ENCODE measurements around the gene SLC29A2. TPM values are rescaled to one million over a fixed set of nuclear protein-coding genes. Genes with fewer than 3 reads are reported as not detected.

Gene SLC29A2, protein sequence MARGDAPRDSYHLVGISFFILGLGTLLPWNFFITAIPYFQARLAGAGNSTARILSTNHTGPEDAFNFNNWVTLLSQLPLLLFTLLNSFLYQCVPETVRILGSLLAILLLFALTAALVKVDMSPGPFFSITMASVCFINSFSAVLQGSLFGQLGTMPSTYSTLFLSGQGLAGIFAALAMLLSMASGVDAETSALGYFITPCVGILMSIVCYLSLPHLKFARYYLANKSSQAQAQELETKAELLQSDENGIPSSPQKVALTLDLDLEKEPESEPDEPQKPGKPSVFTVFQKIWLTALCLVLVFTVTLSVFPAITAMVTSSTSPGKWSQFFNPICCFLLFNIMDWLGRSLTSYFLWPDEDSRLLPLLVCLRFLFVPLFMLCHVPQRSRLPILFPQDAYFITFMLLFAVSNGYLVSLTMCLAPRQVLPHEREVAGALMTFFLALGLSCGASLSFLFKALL
- polyA plus RNA-seq (2014; cell fraction: cytosol; rRNA removed): 14.6 and 20.2 TPM in 2 replicates
- polyA plus RNA-seq (2014; cell fraction: nucleus; rRNA removed): 46.1 and 62.7 TPM in 2 replicates

DNA sequence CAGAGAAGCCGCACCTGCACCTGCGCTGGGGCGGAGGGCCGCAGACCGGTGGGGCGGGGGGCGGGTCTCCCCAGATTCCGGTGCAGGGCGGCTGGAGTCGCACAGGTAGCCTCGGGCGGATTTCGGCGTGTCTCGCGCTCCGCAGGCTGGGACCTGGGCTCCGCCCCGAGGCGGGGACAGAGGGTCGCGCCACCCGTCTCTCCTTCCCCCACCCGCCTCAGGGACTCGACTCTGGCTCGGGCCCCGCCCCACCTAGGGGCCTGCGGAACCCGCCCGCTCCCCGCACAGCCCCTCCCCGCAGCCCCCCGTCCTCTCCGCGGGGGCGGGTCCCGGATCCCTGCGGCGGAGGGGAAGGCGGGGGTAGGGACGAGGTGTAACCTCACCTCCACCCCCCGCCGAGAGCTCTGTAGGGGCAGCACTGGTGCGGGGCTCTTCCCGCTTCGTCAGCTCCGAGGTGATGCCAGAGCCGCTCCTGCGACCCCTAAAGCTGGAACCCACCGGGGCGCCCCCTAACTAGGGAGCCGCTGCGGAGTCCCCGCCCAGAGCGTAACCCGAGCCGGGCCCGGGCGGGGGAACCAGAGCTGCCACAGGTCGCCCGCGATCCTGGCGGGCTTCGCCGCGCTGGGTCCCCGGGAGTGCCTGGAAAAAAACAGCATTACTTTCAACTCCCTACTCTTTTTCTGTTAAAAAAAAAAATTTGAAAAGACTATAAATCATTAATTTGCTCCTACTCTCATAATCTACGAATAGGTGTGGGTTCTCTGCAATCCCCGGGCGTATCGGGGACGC, at the start of gene SLC29A2:
SLC29A2 (minus strand) TSS at position 134 of the 789 bp plus-strand sequence. CDS start 169 bp downstream, outside the sequence.
- DNase-seq (ENCODE audit: low spot score): peak; percentile 87

DNA sequence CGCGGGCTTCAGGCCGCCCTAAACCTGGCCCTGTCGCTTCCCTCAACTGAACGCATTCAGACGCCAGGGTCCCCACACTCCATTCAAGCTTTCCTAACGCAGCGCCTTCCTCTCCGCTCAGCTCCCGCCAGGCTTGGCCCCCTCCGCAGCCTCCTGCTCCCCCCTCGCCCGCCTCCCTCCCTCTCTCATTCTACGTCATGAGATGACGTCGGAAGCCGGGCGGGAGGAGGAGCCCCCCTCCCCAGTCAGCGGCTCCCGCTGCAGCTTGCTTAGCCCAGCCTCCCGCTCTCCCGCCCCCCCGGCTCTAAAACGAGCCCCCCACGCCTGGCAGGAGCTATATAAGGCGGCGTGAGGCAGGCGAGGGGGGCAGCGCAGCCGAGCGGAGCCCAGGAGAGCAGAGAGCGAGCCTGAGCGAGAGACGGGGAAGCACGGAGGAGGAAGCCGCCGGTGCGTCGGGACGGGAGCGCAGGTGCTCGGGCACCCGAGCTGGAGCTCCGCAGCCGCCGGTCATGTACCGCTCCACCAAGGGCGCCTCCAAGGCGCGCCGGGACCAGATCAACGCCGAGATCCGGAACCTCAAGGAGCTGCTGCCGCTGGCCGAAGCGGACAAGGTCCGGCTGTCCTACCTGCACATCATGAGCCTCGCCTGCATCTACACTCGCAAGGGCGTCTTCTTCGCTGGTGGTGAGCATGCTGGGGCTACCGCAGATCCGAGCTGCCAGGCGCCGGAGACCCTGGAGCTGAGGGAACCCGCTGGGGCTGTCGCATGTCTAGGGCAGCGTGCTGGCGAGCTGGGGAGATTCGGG, 49.3 kb upstream of the SLC29A2 start, which contains the start of gene NPAS4:
NPAS4 (plus strand) TSS at position 365 of the 806 bp plus-strand sequence; CDS start at position 510, 145 bp downstream.
- peak; percentile 57 for DNase-seq (ENCODE audit: low spot score)

DNA sequence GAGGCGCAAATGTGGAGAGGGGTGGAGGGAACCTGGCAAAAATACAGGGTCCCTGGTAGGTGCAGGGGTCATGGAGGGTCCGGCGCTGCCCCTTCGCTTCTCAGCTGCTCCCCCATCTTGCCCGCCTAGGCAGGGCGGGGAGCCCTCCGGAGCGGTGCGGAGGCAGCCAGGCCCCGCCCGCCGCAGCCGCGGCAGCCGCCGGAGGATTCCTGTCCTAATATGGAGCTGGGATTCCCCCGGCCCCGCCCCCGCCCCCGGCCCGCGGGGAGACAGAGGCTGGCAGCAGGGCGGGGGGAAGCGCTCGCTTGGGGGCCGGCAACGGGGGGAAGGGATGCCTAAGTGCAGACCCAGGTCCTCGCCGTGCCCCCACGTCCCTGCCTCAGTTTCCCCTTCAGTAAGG, 48.3 kb upstream of the SLC29A2 start:
- DNase-seq (ENCODE audit: low spot score): peak; percentile 57

DNA sequence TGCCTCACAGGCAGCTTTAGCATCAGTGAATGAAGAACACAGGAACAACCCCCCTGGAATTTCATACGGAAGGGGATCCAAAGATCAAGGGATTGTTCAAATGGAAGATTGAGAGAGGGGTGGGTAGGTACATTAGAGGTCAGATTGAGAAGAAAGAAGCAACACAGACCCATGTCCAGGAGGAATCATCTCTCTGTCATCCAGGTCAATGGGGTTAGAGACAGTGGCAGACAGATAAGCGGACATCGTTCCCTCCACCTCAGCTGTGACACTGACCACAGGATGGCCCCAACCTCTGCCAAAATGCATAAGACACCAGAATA, 47.4 kb upstream of the SLC29A2 start:
- DNase-seq (ENCODE audit: low spot score): no peak

DNA sequence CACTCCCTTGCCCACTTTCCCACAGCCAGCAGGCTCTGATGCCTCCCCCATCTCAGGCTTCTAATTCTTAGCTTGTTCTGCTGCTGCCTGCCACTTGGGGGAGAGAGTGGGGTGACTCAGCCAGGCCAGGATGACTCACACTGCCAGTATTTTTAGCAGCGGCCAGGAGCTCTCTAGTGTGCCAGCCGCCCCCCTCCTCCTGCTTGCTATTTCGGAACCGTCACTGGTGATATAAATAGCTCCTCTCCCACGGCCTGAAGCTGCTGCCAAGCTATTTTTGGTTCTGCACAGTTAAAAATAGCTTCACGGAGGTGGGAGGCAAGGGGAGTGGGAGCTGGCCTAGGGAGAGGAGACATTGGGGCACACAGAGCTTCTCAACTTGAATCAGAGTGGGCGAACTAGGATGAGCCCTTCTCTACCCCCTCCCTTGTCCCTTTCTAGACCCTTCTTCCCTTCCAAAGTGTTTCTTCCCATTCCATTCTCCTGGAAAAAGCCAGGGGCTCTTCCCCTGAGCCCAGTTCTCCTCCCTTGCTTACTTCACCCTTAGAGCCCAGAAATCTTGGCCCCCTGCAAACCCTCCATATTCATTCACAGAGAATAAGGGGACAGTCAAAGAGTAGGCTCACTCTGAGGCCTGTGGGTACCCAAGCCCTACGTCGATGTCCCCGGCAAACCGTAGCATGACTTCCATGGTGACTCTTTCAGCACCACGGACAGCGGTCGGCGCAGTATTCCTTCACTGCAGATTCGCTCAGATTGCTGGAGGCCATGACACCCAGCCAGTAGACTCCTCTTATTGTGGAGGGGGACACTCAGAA, 46.8 kb upstream of the SLC29A2 start:
- DNase-seq (ENCODE audit: low spot score): peak; percentile 48

DNA sequence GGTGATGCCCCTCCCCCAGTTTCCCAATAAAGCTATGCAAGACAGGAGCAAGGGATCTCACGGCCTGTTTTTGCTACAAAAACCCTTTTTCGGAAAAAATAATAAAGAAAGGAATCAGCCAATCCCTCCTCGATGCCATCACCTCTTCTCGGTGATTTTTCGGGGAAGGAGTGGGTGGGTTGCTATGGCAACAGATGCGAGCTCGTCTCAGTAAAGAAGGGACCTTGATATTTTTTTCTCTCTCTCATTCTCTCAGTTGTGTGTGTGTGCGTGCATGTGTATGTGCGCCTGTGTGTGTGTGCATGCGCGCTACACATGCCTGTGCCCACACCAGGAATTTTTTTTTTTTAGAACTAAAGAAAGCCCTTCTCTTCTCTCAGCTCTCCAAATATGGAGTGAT, 45.4 kb upstream of the SLC29A2 start:
- no peak for DNase-seq (ENCODE audit: low spot score)

DNA sequence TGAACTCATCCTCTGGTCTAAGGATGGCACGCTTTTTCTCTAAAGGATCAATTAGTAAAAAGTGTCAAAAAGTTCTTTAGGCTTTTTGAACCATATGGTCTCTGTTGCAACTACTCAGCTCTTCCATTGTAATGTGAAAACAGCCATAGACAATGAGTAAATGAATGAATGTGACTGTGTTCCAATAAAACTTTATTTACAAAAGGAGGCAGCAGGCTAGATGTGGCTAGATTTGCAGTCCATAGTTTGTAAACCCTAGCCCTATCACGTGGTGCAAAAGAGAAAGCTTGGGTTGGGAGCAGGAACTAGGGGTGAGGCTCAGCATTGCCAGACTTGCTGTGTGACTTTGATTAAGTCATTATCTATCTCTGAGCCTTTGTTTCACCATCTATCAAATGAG, 43.9 kb upstream of the SLC29A2 start:
- DNase-seq (ENCODE audit: low spot score): no peak

DNA sequence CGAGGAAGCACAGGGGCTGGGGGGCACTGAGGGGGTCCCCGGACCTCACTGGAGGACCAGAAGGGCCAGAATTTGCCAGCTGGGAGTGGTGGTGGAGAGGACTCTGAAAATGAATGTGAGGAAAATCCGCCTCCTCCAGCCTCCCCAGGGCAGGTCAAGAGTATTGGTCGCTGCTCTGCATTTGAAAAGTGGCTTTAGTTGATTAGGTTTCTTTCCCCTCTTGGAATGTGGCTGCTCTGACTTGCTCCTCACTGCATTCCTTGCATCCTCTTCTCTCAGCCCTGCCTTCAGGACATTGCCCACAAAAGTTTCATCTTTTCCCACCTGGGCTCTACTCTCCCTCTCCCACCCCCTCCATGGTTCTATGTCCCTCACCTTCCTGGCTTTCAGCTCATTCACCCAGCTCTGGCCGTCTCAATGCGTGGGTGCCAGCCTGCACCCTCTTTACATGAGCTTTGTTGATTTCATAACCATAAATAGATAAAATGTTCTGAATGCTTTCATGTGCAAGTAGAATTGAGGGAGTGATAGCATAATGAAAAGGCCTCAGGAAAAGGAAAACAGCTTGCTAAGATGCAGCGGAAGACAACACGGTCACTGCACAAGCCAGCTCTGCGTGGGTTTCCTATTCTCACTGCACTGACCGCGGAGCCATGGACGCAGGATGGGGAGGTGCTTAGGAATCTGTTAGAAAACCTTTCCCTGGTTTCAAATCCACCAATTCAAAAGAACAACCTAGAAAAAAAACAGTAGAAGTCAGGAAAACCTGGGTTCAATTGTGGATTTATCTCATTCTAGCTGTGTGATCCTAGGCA, 42.8 kb upstream of the SLC29A2 start:
- no peak for DNase-seq (ENCODE audit: low spot score)

DNA sequence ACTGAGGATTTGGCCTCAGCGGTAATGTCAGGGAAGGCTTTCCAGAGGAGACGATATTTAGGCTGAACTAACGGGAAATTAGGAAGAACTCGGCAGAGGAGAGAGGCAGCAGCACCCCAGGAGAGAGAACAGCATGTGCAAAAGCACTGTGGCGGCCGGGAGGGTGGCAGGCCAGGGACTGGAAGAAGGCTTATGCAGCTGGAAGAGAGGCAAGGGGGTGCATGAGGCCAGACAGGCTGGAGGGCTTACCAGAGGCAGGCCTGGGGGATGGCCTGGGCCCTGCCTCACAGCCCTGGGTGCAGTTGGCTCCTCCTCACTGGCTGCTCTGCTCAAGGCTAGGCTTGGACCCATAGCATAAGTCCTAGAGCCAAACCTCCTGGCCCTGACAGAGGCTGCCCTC, 41.6 kb upstream of the SLC29A2 start:
- DNase-seq (ENCODE audit: low spot score): no peak

DNA sequence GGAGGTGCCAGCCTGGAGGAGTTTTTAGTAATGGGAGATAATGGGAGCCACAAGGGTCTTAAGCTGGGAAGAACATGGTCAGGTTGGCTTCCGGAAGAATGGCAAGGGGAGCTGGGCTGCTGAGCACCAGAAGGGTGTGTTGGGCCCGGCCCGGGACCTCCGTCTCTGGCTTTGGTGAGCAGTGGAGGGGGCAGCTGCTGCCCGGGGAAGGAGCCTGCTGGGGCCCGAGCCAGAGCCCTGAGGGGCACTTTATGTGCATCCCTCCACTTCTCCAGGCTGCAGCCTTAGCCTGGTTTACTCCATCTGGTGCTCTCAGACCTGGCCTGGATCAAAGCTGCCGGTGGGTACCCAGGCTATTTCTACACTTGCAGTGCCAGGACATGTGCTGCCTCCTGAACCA, 40.5 kb upstream of the SLC29A2 start:
- no peak for DNase-seq (ENCODE audit: low spot score)

DNA sequence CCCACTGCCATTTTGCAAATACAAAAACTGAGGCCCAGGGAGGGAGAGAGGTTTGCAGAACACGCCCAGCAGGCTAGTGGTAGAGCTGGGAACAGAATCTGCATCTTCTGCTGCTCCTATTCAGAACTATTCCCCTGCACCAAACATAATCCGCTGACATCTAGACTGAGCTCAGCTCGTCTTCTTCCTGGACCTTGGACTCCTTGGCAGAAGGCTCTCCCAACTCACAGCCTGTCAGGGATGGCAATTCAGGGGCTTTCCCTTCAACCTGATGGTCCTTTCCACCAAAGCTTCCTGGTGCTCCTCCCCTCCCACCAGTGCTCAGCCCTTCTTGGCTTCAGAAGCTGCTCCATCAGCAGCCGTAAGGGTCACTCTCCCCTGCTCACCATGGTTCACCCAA, 39.8 kb upstream of the SLC29A2 start:
- no peak for DNase-seq (ENCODE audit: low spot score)

DNA sequence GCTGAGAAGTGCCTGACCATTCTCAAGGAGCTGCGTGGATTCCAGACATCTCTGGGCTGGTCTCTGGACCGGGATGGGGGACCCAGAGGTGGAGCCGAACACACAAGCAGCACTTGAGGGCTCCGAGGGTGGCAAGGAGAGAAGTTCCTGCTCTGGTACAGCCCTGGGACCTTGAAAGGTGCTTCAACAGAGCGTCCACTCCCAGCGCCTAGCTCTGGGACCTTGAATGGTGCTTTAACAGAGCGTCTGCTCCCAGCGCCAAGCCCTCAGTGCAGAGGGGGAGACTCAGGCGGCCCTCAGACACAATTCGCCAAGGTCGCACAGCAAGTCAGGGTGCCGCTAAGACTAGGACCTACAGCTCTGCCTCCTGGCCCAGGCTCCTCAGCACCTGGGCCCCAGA, 38.6 kb upstream of the SLC29A2 start:
- no peak for DNase-seq (ENCODE audit: low spot score)

DNA sequence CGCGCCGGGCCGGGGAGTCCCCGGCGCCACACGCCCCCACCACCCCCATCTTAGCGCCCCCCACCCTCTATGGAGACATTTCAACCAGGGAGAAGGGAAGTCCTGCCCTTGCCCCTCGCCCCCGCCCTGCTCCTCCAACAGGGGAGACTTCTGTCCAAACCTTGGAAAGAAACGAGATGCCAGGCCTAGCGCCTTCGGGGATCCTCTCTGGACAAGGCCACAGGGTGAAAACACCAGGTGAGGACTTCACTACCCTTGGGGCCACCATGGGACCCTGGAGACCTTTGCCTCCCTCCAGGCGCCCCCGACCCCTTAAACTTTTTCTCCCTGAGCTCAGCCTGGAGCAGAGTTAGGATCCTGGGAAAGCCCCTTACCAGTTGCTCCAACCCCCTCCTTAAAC, 37.7 kb upstream of the SLC29A2 start:
- no peak for DNase-seq (ENCODE audit: low spot score)

DNA sequence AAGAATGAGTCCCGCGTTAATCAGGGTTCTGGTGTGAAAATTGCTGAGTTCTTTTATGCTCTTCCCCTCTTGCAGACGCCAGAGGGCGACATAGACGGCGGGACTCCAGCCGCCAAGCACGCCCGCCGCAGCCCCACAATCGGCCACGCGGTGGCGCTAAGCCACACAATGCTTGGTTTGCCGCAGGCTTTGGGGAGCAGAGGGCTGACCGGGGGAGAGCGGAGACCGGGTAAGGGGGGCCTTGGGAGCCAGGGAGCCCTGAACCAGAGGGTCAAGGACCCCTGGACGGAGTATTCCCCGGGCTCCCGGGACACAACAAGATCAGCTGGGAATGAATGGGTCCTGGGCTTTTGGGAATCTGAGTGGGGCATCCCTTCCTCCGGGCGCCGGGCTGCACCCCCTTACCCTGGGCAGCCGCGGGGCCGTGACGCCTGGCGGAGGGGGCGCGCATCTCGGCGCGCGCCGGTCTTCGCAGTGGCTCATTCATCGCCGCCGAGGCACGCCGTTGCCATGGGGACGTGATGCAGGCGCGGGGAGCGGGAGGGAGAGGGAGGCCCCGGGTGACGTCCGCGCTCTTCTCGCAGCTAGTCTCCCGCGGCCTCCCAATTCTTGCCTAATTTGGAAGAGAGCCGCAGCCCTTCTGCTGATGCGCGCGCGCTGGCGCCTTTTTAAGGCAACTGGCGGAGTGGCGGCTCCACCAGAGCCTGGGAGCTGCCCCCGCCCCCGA, 37.1 kb upstream of the SLC29A2 start:
- peak; percentile 90 for DNase-seq (ENCODE audit: low spot score)

DNA sequence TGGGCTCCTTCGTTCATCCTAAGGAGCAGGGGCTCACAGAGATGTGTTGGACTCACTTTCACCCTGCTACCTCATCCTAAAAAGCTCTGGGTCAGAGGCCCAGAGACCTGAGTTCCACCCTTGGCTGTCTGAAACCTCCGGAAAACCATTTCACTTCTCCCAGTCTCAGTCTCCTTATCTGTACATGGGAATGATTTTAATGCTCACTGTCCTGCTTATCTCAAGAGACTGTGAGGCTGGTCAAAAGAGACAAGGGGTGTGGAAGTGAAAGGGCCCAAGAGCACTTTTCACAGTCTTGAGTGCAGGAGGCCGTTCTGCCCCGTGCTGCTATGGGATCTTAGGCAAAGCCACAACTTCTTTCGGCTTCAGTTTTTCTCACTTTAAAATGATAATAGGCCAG, 36.1 kb upstream of the SLC29A2 start:
- DNase-seq (ENCODE audit: low spot score): no peak

DNA sequence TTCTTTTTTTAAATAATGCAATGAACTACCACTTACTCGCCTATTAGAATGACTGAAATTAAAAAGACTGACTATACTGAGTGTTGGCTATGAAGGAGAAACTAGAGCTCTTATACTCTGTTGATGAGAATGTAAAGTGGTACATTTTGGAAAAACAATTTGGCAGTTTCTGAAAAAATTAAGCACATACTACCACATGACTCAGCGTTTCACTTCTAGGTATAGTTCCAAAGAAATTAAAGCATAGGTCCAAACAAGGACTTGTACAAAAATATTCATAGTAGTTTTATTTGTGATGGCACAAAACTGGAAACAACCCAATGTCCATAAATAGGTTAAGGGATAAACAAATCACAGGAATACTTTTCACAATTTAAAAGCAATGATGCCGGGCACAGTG, 22.4 kb upstream of the SLC29A2 start:
- DNase-seq (ENCODE audit: low spot score): no peak

DNA sequence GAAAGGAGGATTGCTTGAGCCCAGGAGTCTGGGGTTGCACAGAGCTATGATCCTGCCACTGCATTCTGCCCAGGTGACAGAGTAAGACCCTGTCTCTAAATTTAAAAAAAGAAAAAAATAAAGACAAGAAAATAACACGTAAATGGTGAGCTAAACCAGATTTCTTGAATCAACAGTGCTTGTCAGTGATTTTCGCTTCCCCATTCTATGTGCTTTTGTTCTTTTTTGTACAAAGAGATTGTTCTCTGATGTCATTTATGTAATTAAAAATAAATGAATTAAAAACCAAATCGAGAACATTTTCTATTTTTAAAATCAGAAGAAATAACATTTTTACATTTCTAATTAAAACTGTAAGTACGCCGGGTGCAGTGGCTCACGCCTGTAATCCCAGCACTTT, 19.8 kb upstream of the SLC29A2 start:
- no peak for DNase-seq (ENCODE audit: low spot score)

DNA sequence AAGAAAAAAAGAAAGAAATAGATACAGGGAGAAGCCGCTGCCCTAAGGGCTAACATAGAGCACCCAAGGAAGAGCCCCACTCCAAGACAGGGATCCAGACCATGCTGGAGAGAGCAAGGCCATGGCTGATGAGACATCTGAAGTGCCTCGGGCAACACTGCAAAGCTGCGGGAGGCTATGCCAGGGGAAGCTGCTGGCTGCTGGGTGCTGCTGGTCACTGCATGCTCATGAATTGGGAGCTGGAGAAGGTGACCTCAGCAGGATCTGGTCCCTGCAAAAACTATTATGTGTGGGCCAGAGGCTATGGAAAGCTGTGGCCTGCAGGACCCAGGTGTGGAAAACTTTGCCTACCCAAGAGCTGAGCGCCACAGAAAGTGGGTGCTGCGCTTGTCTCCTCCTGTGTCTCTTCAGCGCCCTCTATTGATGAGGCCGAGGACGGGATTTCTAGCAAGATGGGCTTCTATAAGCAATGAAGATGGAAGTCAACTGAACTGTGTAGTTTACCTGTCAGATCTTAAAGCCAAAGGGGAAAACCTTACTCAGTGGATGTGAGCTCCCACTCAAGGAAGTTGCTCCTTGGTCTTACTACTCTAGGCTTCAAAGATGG, 17.3 kb upstream of the SLC29A2 start:
- DNase-seq (ENCODE audit: low spot score): peak; percentile 74
